IMR-90 (cell line): ENCODE measurements around the gene ZNF610. TPM values are rescaled to one million over a fixed set of nuclear protein-coding genes. Genes with fewer than 3 reads are reported as not detected.

Source experiments
- ATAC-seq: fragments of 200-7000 bp; cut with Tn5 transposase; 2 replicates; pipeline ENCODE4 v1.9.1; 2020; ENCODE audit warnings: low read depth, mild to moderate bottlenecking, moderate library complexity
- BruUV-seq: library from RNA; stranded (reverse); fragments of 400-500 nt; replicated peaks from 2 replicates; lab custom pipeline; 2021; lab: Mats Ljungman, UMichigan
- CTCF ChIA-PET: fragments of 300-600 bp; formaldehyde crosslinking; extraction: SDS; loops from one replicate; lab custom pipeline; 2021; ENCODE audit warnings: antibody characterized with exemption; lab: Yijun Ruan, JAX
- POLR2A ChIA-PET: fragments of 300-600 bp; sonication (Branson Sonifier 250); formaldehyde crosslinking; loops from one replicate; lab custom pipeline; 2022; ENCODE audit warnings: antibody characterized with exemption; ENCODE audit not compliant: unreplicated experiment; lab: Charles Lee
- DNase-seq: peaks from one replicate; pipeline ENCODE4 v3.0.0; 2013
- H2AFZ ChIP-seq: replicated peaks from 2 replicates; pipeline ENCODE3; 2013; ENCODE audit warnings: low read length, mild to moderate bottlenecking; ENCODE audit not compliant: poor library complexity
- H2AK5ac ChIP-seq: 2 replicates; pipeline ENCODE4 v1.6.1; 2013; ENCODE audit warnings: low read depth, low read length, inconsistent platforms
- H2AK9ac ChIP-seq: replicated peaks from 2 replicates; pipeline ENCODE3; 2013; ENCODE audit warnings: mild to moderate bottlenecking, low read depth, low read length, moderate library complexity; ENCODE audit not compliant: poor library complexity
- H2BK120ac ChIP-seq: 2 replicates; pipeline ENCODE4 v1.6.1; 2013; ENCODE audit warnings: low read depth, low read length, inconsistent platforms
- H2BK15ac ChIP-seq: 3 replicates; pipeline ENCODE4 v1.6.1; 2013; ENCODE audit warnings: low read depth, low read length, inconsistent platforms
- H2BK20ac ChIP-seq: 2 replicates; pipeline ENCODE4 v1.6.1; 2013; ENCODE audit warnings: low read depth, mild to moderate bottlenecking, inconsistent platforms, low read length, moderate library complexity
- H2BK5ac ChIP-seq: 2 replicates; pipeline ENCODE4 v1.6.1; 2013; ENCODE audit warnings: mild to moderate bottlenecking, low read depth, low read length, inconsistent platforms; ENCODE audit not compliant: poor library complexity, severe bottlenecking
- H3K14ac ChIP-seq: replicated peaks from 2 replicates; pipeline ENCODE4 v1.6.1; 2013; ENCODE audit warnings: low read depth, low read length, inconsistent platforms
- H3K18ac ChIP-seq: 2 replicates; pipeline ENCODE4 v1.6.1; 2013; ENCODE audit warnings: low read depth, low read length, control low read depth
- H3K23ac ChIP-seq: 2 replicates; pipeline ENCODE4 v1.6.1; 2013; ENCODE audit warnings: low read depth, low read length, inconsistent platforms
- H3K27ac ChIP-seq: 2 replicates; pipeline ENCODE4 v1.5.1; 2013; ENCODE audit warnings: mild to moderate bottlenecking, control low read depth, low read length; ENCODE audit not compliant: insufficient read depth
- H3K27me3 ChIP-seq: 2 replicates; pipeline ENCODE4 v1.6.1; 2013; ENCODE audit warnings: low read length; ENCODE audit not compliant: control insufficient read depth, insufficient read depth
- H3K36me3 ChIP-seq: 2 replicates; pipeline ENCODE4 v1.6.1; 2013; ENCODE audit warnings: low read length, mixed read lengths; ENCODE audit not compliant: control insufficient read depth, insufficient read depth
- H3K4ac ChIP-seq: 2 replicates; pipeline ENCODE4 v1.6.1; 2013; ENCODE audit warnings: low read depth, low read length, inconsistent platforms
- H3K4me1 ChIP-seq: 2 replicates; pipeline ENCODE4 v1.6.1; 2013; ENCODE audit warnings: low read length, mixed read lengths; ENCODE audit not compliant: control insufficient read depth, insufficient read depth
- H3K4me2 ChIP-seq: 2 replicates; pipeline ENCODE4 v1.6.1; 2013; ENCODE audit warnings: low read depth, mild to moderate bottlenecking, control low read depth, low read length, moderate library complexity
- H3K4me3 ChIP-seq: 2 replicates; pipeline ENCODE4 v1.5.1; 2013; ENCODE audit warnings: low read depth, mild to moderate bottlenecking, control low read depth, low read length, moderate library complexity; ENCODE audit not compliant: insufficient read depth
- H3K56ac ChIP-seq: 2 replicates; pipeline ENCODE4 v1.6.1; 2013; ENCODE audit warnings: low read length, inconsistent platforms; ENCODE audit not compliant: insufficient read depth; ENCODE audit errors: extremely low read depth
- H3K79me1 ChIP-seq, 2 experiments: 2 replicates each; pipeline ENCODE4 v1.6.1; 2013; ENCODE audit warnings: low read length in 2 of 2, inconsistent platforms in 1 of 2, low read depth in 1 of 2
- H3K9ac ChIP-seq: 2 replicates; pipeline ENCODE4 v1.6.1; 2013; ENCODE audit warnings: low read depth, low read length, control low read depth
- H3K9me1 ChIP-seq: 2 replicates; pipeline ENCODE4 v1.6.1; 2013; ENCODE audit warnings: low read length, inconsistent platforms; ENCODE audit not compliant: insufficient read depth
- H3K9me3 ChIP-seq: 2 replicates; pipeline ENCODE4 v1.6.1; 2013; ENCODE audit warnings: low read length; ENCODE audit not compliant: control insufficient read depth, insufficient read depth
- H4K20me1 ChIP-seq: 2 replicates; pipeline ENCODE4 v1.6.1; 2013; ENCODE audit warnings: low read length, inconsistent platforms; ENCODE audit not compliant: insufficient read depth
- H4K5ac ChIP-seq: 2 replicates; pipeline ENCODE4 v1.6.1; 2013; ENCODE audit warnings: mild to moderate bottlenecking, low read depth, low read length, control low read depth
- H4K8ac ChIP-seq, 2 experiments: 2 replicates each; pipeline ENCODE4 v1.6.1; 2013; ENCODE audit warnings: low read depth in 2 of 2, low read length in 2 of 2, control low read depth in 1 of 2, inconsistent platforms in 1 of 2
- H4K91ac ChIP-seq: 2 replicates; pipeline ENCODE4 v1.6.1; 2013; ENCODE audit warnings: low read depth, low read length, inconsistent platforms; ENCODE audit not compliant: insufficient read depth
- NFE2L2 ChIP-seq: fragments of 150-350 bp; IDR thresholded peaks from 2 replicates; pipeline ENCODE4 v1.6.1; 2016; ENCODE audit warnings: low read depth, mild to moderate bottlenecking, low read length
- WGBS, 2 experiments: methylation state at CpG; one replicate each; pipeline versions ENCODE4 v1.1.5 to v1.1.7; 2013; ENCODE audit warnings: missing lambda C conversion rate in 2 of 2; ENCODE audit not compliant: insufficient read length in 1 of 2; ENCODE audit errors: extremely low coverage in 2 of 2; 5-methylcytosine and 5-hydroxymethylcytosine counted together
- dilution Hi-C: fragments of 300-500 bp; cut with HindIII; formaldehyde crosslinking; loops from one replicate; pipeline ENCODE4 v1.14.3; 2018; ENCODE audit warnings: low sequenced_read_pairs; ENCODE audit not compliant: unreplicated experiment
- in situ Hi-C: fragments of 300-500 bp; cut with MboI; formaldehyde crosslinking; loops from 3 replicates; pipeline ENCODE4 v1.14.3; 2019; ENCODE audit warnings: low sequenced_read_pairs, inconsistent platforms, mixed read lengths
- intact Hi-C: fragments of 100-400 bp; cut with micrococcal nuclease; formaldehyde crosslinking; loops from 2 replicates; pipeline ENCODE4 v1.10.0; 2022
- polyA plus RNA-seq, 3 experiments: library from polyadenylated mRNA; depleted of rRNA; stranded (reverse); fragments of >200 nt; gene quantifications; 2 replicates each; pipeline ENCODE4 v1.2.3, GENCODE V29; 2012; ENCODE audit warnings: low replicate concordance in 1 of 3
- total RNA-seq: library from RNA; depleted of rRNA; stranded (reverse); fragments of >200 nt; gene quantifications from 2 replicates; pipeline ENCODE4 v1.2.3, GENCODE V29; 2012

Gene ZNF610
- total and polyA plus RNA-seq, 2 of the 4 experiments (the other 2 are of a cell fraction), result 1.6 to 3.6 TPM

- Histone ChIP-seq H3K27ac (no peak overlapping the region), H2AK9ac (no peak overlapping the region), H2BK5ac (no peak overlapping the region), H2BK120ac (no peak overlapping the region), H3K4me2 (no peak overlapping the region), H4K8ac (no peak overlapping the region), H3K14ac (no peak overlapping the region), H3K4ac (no peak overlapping the region), H3K36me3 (peaks cover 49% of the 10 kb centered on the region), H4K5ac (no peak overlapping the region), H3K4me3 (no peak overlapping the region), H2BK20ac (no peak overlapping the region), H3K4me1 (no peaks in the 10 kb centered on the region), H3K9me3 (peaks cover 57% of the 10 kb centered on the region), H3K27me3 (no peaks in the 10 kb centered on the region), H3K79me1 (peaks cover 5 to 6% of the 10 kb centered on the region in 2 experiments; a peak in 2 of 4 replicates), H4K91ac (no peak overlapping the region), H2AK5ac (no peak overlapping the region), H3K23ac (no peak overlapping the region), H3K9me1 (no peaks in the 10 kb centered on the region), H2BK15ac (no peak overlapping the region), H3K18ac (no peak overlapping the region), H4K20me1 (no peaks in the 10 kb centered on the region), H2AFZ (no peak overlapping the region), H3K9ac (no peak overlapping the region), H3K56ac (no peak overlapping the region)
- dilution Hi-C loops (no loop called here), intact Hi-C loops (no loop called here), in situ Hi-C loops (no loop called here)
- DNase-seq (peak; percentile 19), ATAC-seq (no peak)
- TF ChIP-seq NFE2L2, result no peak
- ChIA-PET POLR2A (no interaction called here), CTCF (no interaction called here)
- WGBS, 2 experiments, result no CpG with 5 or more reads among the region's 10 CpGs
- no TSS peak for BruUV-seq
Observed at GRCh38 chr19:52307275-52307674, 28.8 kb upstream of the ZNF610 start.
